SIG-M5 (cell line): ENCODE measurements around the gene OR6B1.
"Not testable (repeated sequence)": the region's sequence is repeated elsewhere in the genome, so short reads cannot be mapped to it uniquely, and the experiment has no call there.

Experiments
- DNase-seq: peaks from one replicate; lab custom pipeline; 2025; lab: John Stamatoyannopoulos, UW

OR6B1 gene

GRCh38 chr7:144038887-144039286, 38.8 kb downstream of the OR6B1 start:
- DNase-seq = no peak

GRCh38 chr7:144048648-144049047, 48.5 kb downstream of the OR6B1 start, which contains the start of gene OR2A5:
Gene OR2A5, plus strand, starts transcription at chr7:144048948. Its CDS starts 1,454 bp downstream, at chr7:144050402.
- DNase-seq = no peak

GRCh38 chr7:144049491-144049890, 49.4 kb downstream of the OR6B1 start:
- DNase-seq = no peak

- DNase-seq = no peak
Measured at GRCh38 chr7:144050093-144050492, 50.0 kb downstream of the OR6B1 start.

- not testable (repeated sequence) for DNase-seq
Measured at GRCh38 chr7:144050884-144051283, 50.8 kb downstream of the OR6B1 start.

- no peak for DNase-seq
Measured at GRCh38 chr7:144057954-144058353, 57.8 kb downstream of the OR6B1 start.
